MM.1S (cell line): ENCODE data around the gene BHLHE41.

ENCODE experiments used
- DNase-seq: peaks from one replicate; pipeline ENCODE4 v3.0.0-alpha.2; 2015
- H2AFZ ChIP-seq: fragments of 300-600 bp; sonication (generic); 2 replicates; pipeline ENCODE4 v1.6.0; 2016; ENCODE audit warnings: antibody characterized with exemption, low read length
- H3F3A ChIP-seq: fragments of 300-600 bp; sonication (generic); 2 replicates; pipeline ENCODE4 v1.6.1; 2016; ENCODE audit warnings: mild to moderate bottlenecking, antibody characterized with exemption, low read length, moderate library complexity, mixed read lengths; ENCODE audit not compliant: insufficient read depth
- H3K27ac ChIP-seq: fragments of 300-600 bp; sonication (generic); 2 replicates; pipeline ENCODE4 v1.5.1; 2016; ENCODE audit warnings: mild to moderate bottlenecking, low read length
- H3K27me3 ChIP-seq: fragments of 300-600 bp; sonication (generic); replicated peaks from 2 replicates; pipeline ENCODE4 v1.6.0; 2016; ENCODE audit warnings: low read length; ENCODE audit not compliant: insufficient read depth
- H3K36me3 ChIP-seq: fragments of 300-600 bp; sonication (generic); replicated peaks from 2 replicates; pipeline ENCODE4 v1.6.1; 2016; ENCODE audit warnings: mild to moderate bottlenecking, low read length, mixed read lengths; ENCODE audit not compliant: insufficient read depth
- H3K4me1 ChIP-seq: fragments of 300-600 bp; sonication (generic); 2 replicates; pipeline ENCODE4 v1.6.1; 2016; ENCODE audit warnings: low read length, mixed read lengths
- H3K4me2 ChIP-seq: fragments of 300-600 bp; sonication (generic); 2 replicates; pipeline ENCODE4 v1.6.0; 2016; ENCODE audit warnings: low read depth, low read length
- H3K4me3 ChIP-seq: fragments of 300-600 bp; sonication (generic); 2 replicates; pipeline ENCODE4 v1.5.1; 2016; ENCODE audit warnings: low read length, mixed read lengths
- H3K79me2 ChIP-seq: fragments of 300-600 bp; sonication (generic); 2 replicates; pipeline ENCODE4 v1.6.1; 2016; ENCODE audit warnings: mixed run types, low read length, mixed read lengths
- H3K9ac ChIP-seq: fragments of 300-600 bp; sonication (generic); 2 replicates; pipeline ENCODE4 v1.6.1; 2016; ENCODE audit warnings: low read length, mixed read lengths
- H3K9me2 ChIP-seq: fragments of 300-600 bp; sonication (generic); replicated peaks from 2 replicates; pipeline ENCODE4 v1.6.1; 2016; ENCODE audit warnings: mild to moderate bottlenecking, low read length, mixed read lengths; ENCODE audit not compliant: insufficient read depth
- H3K9me3 ChIP-seq: fragments of 300-600 bp; sonication (generic); replicated peaks from 2 replicates; pipeline ENCODE4 v1.6.1; 2016; ENCODE audit warnings: mild to moderate bottlenecking, low read length, mixed read lengths; ENCODE audit not compliant: insufficient read depth
- H4K20me1 ChIP-seq: fragments of 300-600 bp; sonication (generic); 2 replicates; pipeline ENCODE4 v1.6.1; 2016; ENCODE audit warnings: mild to moderate bottlenecking, low read length, moderate library complexity, mixed read lengths; ENCODE audit not compliant: insufficient read depth
- CTCF ChIP-seq: fragments of 300-600 bp; sonication (generic); IDR thresholded peaks from 2 replicates; pipeline ENCODE4 v1.5.1; 2016; ENCODE audit warnings: antibody characterized with exemption, low read length, mixed read lengths
- EZH2 ChIP-seq: fragments of 300-600 bp; sonication (generic); optimal IDR thresholded peaks from 2 replicates; pipeline ENCODE3; 2017; ENCODE audit warnings: low read depth, mild to moderate bottlenecking, antibody characterized with exemption, low read length, mixed read lengths
- EZH2phosphoT487 ChIP-seq: fragments of 300-600 bp; sonication (generic); IDR thresholded peaks from 2 replicates; pipeline ENCODE4 v1.6.1; 2018; ENCODE audit warnings: antibody characterized with exemption, low read length

The BHLHE41 gene

GRCh38 chr12:26123482-26123980 is 1.3 kb downstream of the BHLHE41 start:
- Histone ChIP-seq H3K4me1 (peaks cover 22% of the 10 kb centered on the region), H3K9me2 (no peaks in the 10 kb centered on the region), H4K20me1 (no peaks in the 10 kb centered on the region), H3F3A (peaks cover 70% of the 10 kb centered on the region), H3K27me3 (no peaks in the 10 kb centered on the region), H3K79me2 (peaks cover 49% of the 10 kb centered on the region), H3K9ac (peak overlapping the region; percentile 80), H3K4me2 (peak overlapping the region; percentile 76), H2AFZ (no peak overlapping the region), H3K4me3 (peak overlapping the region; percentile 77), H3K9me3 (no peaks in the 10 kb centered on the region), H3K27ac (peak overlapping the region; percentile 98), H3K36me3 (no peaks in the 10 kb centered on the region)
- TF ChIP-seq EZH2phosphoT487: no peak
- TF ChIP-seq EZH2: no peak
- no peak for TF ChIP-seq CTCF
- DNase-seq: peak; percentile 39

- DNase-seq: peak; percentile 76
- Histone ChIP-seq H3K9me2 (no peaks in the 10 kb centered on the region), H3K27me3 (no peaks in the 10 kb centered on the region), H3K36me3 (no peaks in the 10 kb centered on the region), H4K20me1 (no peaks in the 10 kb centered on the region), H3K4me1 (peaks cover 28% of the 10 kb centered on the region), H3K4me2 (peak overlapping the region; percentile 76), H2AFZ (peak overlapping the region; percentile 48), H3K9me3 (no peaks in the 10 kb centered on the region), H3K27ac (peak overlapping the region; percentile 98), H3K4me3 (peak overlapping the region; percentile 77), H3K9ac (peak overlapping the region; percentile 80), H3F3A (peaks cover 76% of the 10 kb centered on the region), H3K79me2 (peaks cover 49% of the 10 kb centered on the region)
- TF ChIP-seq CTCF (peak; percentile 52), EZH2phosphoT487 (no peak), EZH2 (no peak)
These were observed 2.0 kb downstream of the BHLHE41 start for GRCh38 chr12:26122681-26123481.

GRCh38 chr12:26122061-26122680 is 2.7 kb downstream of the BHLHE41 start:
- H3K4me2 ChIP-seq: peak overlapping the region; percentile 87
- H3K36me3 ChIP-seq: no peaks in the 10 kb centered on the region
- H2AFZ ChIP-seq: no peak overlapping the region
- peak; percentile 19 for DNase-seq
- H3K4me3 ChIP-seq: peak overlapping the region; percentile 77
- H3F3A ChIP-seq: peaks cover 81% of the 10 kb centered on the region
- H3K4me1 ChIP-seq: peaks cover 29% of the 10 kb centered on the region
- TF ChIP-seq EZH2: no peak
- TF ChIP-seq CTCF: no peak
- TF ChIP-seq EZH2phosphoT487: no peak
- no peaks in the 10 kb centered on the region for H4K20me1 ChIP-seq
- H3K9ac ChIP-seq: peak overlapping the region; percentile 86
- H3K79me2 ChIP-seq: peaks cover 49% of the 10 kb centered on the region
- H3K9me2 ChIP-seq: no peaks in the 10 kb centered on the region
- no peaks in the 10 kb centered on the region for H3K27me3 ChIP-seq
- H3K27ac ChIP-seq: peak overlapping the region; percentile 98
- H3K9me3 ChIP-seq: no peaks in the 10 kb centered on the region
